Measurements from ENCODE around the gene BANF2.
A peak's percentile ranks its signal among the peaks of the same experiment; 100 is the strongest.
"Not testable (repeated sequence)": the region's sequence is repeated elsewhere in the genome, so short reads cannot be mapped to it uniquely, and the experiment has no call there.

The BANF2 gene

GRCh38 chr20:17699931-17700351 lies at the start of gene BANF2:
TSS of gene BANF2 (plus strand) at chr20:17699966. CDS start at chr20:17725026, 25,060 bp downstream.
- no peak for DNase-seq (ENCODE audit: low spot score)

DNA sequence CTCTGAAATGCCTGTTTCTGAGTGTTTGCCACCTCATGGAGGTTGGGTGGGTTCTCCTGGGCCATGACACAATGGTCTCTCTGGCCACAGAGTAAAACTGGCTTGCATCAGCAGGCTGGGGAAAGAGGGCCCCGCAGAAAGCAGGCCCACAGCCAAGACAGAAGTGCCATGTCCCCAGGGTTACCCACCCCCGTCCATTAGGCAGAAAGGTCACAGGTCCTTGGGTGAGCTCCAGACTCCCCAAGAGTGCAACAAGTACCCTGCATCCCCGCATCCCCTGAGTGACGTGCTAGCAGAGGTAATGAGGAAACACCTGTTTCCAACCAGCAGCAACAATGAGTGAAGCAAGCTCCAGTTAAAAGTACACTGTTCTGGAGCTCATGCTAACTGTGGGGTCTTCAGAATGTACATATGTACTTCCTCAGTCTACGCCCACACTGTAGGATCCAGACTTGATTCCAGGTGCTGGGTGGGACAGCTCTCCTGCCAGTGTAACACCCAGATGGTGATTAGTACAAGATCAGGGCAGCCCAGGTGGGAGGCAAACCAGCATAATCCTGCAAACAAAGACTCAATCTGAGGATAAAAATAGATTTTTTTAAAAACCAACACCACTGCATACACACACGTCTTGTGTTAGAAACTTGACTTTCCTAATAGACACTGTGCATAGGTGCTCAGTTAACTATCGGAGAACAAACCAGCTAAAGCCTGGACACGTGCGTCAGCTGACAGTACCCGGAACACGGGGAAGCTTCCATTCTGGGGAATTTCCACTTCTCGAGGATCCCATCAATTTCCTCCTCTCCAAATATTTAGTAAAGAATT lies 49.3 kb upstream of the BANF2 start:
- no peak for DNase-seq (ENCODE audit: low spot score)

- no peak for DNase-seq (ENCODE audit: low spot score)
Observed at GRCh38 chr20:17651129-17651759, 48.5 kb upstream of the BANF2 start.

- DNase-seq (ENCODE audit: low spot score) = no peak
Observed at GRCh38 chr20:17651760-17652388, 47.9 kb upstream of the BANF2 start.

- DNase-seq (ENCODE audit: low spot score) = no peak
Observed at GRCh38 chr20:17652411-17652810, 47.4 kb upstream of the BANF2 start.

GRCh38 chr20:17653835-17654648 lies 45.7 kb upstream of the BANF2 start:
- no peak for DNase-seq (ENCODE audit: low spot score)

DNA sequence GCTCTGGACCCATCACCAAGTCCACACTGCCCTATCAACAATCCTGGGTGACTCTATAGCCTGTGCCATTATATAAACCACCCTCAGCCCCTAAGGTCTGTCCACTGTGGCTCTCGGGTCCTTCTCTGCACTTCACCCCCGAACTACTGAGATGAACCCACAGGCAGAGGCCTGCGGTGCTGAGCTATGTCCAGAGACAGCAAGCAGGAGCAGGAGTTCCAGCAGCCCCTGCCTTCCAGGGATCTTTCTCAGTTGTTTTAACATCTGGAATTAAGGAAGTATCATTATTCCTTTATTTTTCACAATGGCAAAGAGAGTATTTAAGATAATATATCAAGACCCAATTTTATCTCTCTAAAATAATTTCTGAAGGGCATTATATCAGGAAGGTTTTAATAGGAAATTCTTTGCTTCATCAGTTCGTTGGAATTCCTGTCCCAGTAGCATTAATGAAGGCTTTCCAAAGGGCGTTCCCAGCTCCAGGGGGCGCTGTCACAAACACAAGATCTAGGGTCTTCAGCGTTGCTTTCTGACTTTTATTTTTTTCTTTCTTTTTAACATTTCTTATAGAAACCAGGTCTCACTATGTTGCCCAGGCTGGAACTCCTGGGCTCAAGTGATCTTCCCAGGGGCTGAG lies 45.0 kb upstream of the BANF2 start:
- peak; percentile 9 for DNase-seq (ENCODE audit: low spot score)

DNA sequence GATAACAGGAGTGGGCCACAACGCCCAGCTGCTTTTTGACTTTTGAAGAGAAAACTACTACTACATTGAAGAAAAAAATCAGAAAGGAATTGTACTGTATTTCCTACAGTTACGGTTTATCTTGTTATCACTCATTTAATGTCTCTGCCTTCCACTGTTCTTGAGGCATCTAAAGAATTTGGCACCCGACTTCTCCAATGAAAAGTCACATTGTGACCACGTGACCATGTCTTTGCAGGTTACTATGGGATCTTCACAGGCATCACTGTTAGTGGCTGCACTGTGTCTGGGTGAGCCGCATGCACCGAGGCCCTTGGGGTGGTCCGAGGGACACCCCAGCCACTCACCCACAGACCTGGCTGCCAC lies 44.5 kb upstream of the BANF2 start:
- DNase-seq (ENCODE audit: low spot score) = no peak

DNA sequence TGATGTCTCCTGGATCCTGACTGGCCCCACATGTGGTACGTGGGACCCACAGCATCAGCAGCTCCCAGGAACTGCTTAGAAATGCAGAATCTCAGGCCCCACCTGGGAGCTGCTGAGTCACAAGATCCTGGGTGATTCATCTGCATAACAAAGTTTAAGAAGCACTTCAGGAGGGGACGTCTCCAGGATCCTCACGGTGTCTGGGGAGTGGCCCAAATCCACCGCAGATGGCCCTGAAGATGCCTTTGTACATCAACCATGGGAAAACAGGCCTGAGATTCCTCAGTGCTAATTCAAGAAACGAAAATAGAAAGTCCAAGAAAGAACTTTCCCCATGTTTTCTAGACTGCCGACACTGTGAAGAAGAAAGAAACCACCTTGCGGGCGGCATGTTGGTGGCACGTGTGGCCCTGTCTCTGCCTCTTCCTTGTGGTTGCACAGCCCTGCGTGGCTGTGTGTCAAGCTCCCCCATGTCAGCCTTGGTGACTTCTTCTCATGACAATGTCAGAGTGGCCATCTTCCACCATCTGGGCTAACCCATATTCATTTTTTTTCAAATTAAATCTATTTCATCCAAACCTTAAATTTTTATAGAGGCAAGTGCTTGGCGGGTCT lies 43.8 kb upstream of the BANF2 start:
- no peak for DNase-seq (ENCODE audit: low spot score)

- no peak for DNase-seq (ENCODE audit: low spot score)
Observed at GRCh38 chr20:17657079-17657825, 42.5 kb upstream of the BANF2 start.

GRCh38 chr20:17657898-17658647 lies 41.7 kb upstream of the BANF2 start:
- no peak for DNase-seq (ENCODE audit: low spot score)

DNA sequence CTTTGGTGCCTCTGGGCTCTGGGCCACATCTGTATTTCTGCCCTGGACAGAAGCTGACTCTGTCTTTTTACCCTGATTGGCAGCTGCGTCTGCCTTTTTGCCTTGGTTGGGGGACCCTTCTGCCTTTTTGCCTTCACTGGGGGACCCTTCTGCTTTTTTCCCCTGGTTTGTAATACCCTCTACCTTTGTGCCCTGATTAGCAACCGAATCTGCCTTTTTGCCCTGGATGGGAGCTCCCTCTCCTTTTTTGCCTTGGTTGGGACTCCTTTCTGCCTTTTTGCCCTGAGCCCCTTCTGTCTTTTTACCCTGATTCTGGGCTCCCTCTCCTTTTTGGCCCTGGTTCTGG lies 41.1 kb upstream of the BANF2 start:
- no peak for DNase-seq (ENCODE audit: low spot score)

GRCh38 chr20:17659344-17659743 lies 40.4 kb upstream of the BANF2 start:
- DNase-seq (ENCODE audit: low spot score) = not testable (repeated sequence)

DNA sequence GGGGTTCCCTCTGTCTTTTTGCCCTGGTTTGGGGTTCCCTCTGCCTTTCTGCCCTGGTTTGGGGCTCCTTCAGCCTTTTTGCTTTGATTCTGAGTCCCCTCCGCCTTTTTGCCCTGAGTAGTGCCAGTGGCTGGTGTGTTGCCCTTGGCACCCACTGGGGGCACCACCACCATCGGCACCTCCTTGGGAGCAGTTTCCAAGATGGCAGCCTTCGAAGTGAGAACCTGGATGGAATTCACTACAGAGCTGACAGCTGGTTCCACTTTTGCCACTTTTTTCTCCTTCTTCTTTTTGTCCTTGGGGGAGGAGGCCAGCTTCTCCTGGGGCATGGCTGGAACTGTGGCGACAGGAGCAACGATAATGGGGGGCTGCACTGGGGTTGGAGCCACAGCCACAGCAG lies 40.0 kb upstream of the BANF2 start:
- DNase-seq (ENCODE audit: low spot score) = no peak

- no peak for DNase-seq (ENCODE audit: low spot score)
Observed at GRCh38 chr20:17660667-17661066, 39.1 kb upstream of the BANF2 start.

GRCh38 chr20:17661121-17661744 lies 38.5 kb upstream of the BANF2 start:
- DNase-seq (ENCODE audit: low spot score) = no peak

GRCh38 chr20:17662333-17663039 lies 37.3 kb upstream of the BANF2 start:
- DNase-seq (ENCODE audit: low spot score) = peak; percentile 11

- no peak for DNase-seq (ENCODE audit: low spot score)
Observed at GRCh38 chr20:17663040-17663399, 36.7 kb upstream of the BANF2 start.

- DNase-seq (ENCODE audit: low spot score) = no peak
Observed at GRCh38 chr20:17663486-17663885, 36.3 kb upstream of the BANF2 start.
